Right lung (tissue), 10 donors: ENCODE data around the gene SCLY. TPM values are rescaled to one million over a fixed set of nuclear protein-coding genes. Genes with fewer than 3 reads are reported as not detected.
A peak's percentile ranks its signal among the peaks of the same experiment; 100 is the strongest.
"Not testable (repeated sequence)": the region's sequence is repeated elsewhere in the genome, so short reads cannot be mapped to it uniquely, and the experiment has no call there.

Source experiments
- DNase-seq, 2 donors: peaks; one replicate each; pipeline ENCODE4 v3.0.0-alpha.2; 2013
- long read RNA-seq, 8 donors: transcript quantifications; one replicate each; lab custom pipeline, GENCODE V29; 2026
- polyA plus RNA-seq, 5 donors: library from polyadenylated mRNA; unstranded; fragments of 120-200 nt; gene quantifications; one replicate each; pipeline versions ENCODE4 v1.2.1 to v1.2.3, GENCODE V29; 2013; ENCODE audit warnings: inconsistent platforms in 1 of 5, low replicate concordance in 1 of 5; ENCODE audit not compliant: insufficient read length in 5 of 5, insufficient read depth in 1 of 5

The SCLY gene, protein sequence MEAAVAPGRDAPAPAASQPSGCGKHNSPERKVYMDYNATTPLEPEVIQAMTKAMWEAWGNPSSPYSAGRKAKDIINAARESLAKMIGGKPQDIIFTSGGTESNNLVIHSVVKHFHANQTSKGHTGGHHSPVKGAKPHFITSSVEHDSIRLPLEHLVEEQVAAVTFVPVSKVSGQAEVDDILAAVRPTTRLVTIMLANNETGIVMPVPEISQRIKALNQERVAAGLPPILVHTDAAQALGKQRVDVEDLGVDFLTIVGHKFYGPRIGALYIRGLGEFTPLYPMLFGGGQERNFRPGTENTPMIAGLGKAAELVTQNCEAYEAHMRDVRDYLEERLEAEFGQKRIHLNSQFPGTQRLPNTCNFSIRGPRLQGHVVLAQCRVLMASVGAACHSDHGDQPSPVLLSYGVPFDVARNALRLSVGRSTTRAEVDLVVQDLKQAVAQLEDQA
- polyA plus RNA-seq = 10 to 100 TPM; 12.2 to 17.8 (median 14.6) TPM
- long read RNA-seq, donor 1, partial matches to known transcripts = 0 of 3 reads
- long read RNA-seq, donor 1, other reads (novel, unspliced or antisense) = 0 of 3 reads
- long read RNA-seq, donor 2, partial matches to known transcripts = 0 of 4 reads
- long read RNA-seq, donor 2, other reads (novel, unspliced or antisense) = 0 of 4 reads
- long read RNA-seq, donor 3, partial matches to known transcripts = 0 of 4 reads
- long read RNA-seq, donor 3, other reads (novel, unspliced or antisense) = 0 of 4 reads
- long read RNA-seq, donor 4, partial matches to known transcripts = 0 of 1 reads
- long read RNA-seq, donor 4, other reads (novel, unspliced or antisense) = 0 of 1 reads
- long read RNA-seq, donor 5, partial matches to known transcripts = 0 of 3 reads
- long read RNA-seq, donor 5, other reads (novel, unspliced or antisense) = 0 of 3 reads
- long read RNA-seq, donor 6, partial matches to known transcripts = 0 of 3 reads
- long read RNA-seq, donor 6, other reads (novel, unspliced or antisense) = 0 of 3 reads
- long read RNA-seq, donor 7, partial matches to known transcripts = 0 of 1 reads
- long read RNA-seq, donor 7, other reads (novel, unspliced or antisense) = 0 of 1 reads
- long read RNA-seq, donor 8, partial matches to known transcripts = 0 of 1 reads
- long read RNA-seq, donor 8, other reads (novel, unspliced or antisense) = 0 of 1 reads

DNA sequence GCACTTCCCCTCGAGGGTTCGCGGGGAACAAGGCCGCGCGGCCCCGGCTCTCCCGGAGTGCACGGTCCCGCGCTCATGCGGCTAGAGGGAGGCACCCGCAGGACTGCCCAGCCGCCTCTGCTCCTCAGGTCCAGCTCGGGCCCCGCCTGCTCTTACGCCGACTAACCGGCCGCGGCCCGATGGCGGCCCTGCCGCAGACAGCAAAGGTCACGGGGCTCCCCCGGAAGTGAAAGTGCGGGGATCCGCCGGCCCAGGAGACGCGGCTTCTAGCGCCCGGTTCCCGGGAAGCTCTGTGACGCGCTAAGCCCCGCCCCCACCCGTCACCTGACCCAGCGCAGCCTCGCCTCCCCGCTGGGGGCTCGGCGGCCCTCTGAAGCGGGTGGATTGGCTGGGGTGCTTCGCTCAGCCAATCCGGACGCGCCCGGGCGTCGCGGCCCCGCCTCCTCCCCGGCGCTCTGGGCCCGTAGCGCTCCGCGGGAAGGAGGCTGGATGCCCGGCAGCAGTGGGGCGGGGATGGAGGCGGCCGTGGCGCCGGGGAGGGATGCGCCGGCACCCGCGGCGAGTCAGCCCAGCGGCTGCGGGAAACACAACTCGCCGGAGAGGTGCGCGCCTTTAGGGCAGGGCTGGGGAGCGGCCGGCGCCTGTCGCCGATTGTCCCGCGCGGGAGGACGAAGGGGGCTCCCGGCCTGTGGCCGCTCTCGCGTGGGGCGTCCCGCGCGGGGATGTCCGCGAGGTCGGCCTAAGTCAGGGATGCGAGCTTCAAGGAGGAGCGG is at the start of gene SCLY:
Gene SCLY, plus strand, starts transcription at position 460 of the 773 bp plus-strand sequence. Its CDS starts 54 bp downstream, at position 514.
- DNase-seq = peak; percentile 98 to 99

DNA sequence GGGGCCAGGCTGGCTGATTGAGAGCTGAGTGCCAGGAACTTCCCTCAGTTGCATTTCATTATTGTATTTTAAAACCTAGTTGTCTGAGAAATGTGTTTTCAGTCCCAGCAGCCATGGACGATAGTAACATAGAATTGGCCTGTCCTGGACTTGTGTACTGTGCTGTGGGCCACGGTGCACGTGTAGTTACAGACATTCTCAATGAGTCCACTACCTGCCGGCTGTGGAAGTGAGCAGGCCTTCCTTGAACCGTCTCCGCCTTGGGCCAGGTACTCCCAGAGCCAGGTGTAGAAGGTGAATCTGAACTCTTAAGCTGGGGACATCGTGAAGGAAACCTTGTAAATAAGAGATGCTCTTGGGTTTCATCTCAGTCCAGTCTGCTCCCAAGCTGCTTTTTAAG is 47.0 kb upstream of the SCLY start:
- no peak for DNase-seq

DNA sequence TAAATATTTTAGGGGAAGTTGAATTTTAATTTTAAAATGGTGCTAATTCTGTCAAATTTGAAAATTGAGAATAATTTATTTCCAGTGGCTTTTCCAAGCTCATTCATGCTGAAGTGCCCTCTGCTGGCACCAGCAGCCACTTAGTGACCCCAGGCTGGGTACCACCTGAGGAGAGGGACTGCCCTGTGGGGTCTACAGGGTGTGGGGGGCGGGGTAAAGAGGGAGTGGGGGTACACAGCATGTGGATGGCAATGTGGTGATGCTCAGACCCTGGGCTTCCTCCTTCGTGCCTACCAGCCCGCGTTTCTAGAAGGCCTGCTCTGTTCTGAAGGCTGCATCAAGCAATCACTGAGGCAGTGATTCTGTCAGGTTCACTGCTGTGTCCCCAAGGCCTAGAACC is 45.1 kb upstream of the SCLY start:
- no peak for DNase-seq

DNA sequence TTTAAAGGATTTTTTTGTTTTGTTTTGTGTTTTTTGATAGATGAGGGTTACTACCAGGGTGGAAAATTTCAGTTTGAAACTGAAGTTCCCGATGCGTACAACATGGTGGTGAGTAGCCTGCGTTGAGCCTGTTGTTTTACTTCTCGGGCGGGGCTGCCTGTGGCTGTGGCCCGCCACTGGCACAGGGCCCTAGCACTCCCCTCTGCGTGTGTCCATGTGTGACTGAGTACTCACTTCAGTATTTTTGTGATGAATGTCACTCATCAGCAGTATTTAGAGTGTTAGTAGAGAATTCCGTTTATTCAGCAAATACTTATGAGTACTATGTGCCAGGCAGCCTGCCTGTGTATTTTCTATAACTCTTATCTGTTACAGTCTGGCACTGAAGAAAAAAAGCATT is 44.3 kb upstream of the SCLY start:
- DNase-seq = peak in 1 of 2 donors; percentile 6

DNA sequence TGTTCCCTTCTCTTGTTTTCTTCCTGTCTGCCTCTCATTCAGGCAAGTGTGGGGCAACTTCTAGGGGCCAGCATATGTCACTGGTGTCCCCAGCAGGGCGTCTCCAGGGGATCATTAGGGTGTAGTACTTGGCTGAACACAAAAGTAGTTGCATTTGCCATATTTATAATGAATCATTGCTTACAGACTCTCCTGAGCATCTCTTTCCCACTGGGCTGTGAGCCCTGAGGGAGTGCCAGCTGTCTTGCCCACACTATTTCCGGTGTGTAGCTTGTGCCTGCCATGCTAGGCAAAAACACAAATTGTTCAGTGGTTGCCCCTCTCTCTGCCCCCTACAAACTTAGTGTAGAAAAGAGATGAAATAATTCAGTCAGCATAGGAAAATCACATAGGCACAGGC is 40.8 kb upstream of the SCLY start:
- DNase-seq = no peak

DNA sequence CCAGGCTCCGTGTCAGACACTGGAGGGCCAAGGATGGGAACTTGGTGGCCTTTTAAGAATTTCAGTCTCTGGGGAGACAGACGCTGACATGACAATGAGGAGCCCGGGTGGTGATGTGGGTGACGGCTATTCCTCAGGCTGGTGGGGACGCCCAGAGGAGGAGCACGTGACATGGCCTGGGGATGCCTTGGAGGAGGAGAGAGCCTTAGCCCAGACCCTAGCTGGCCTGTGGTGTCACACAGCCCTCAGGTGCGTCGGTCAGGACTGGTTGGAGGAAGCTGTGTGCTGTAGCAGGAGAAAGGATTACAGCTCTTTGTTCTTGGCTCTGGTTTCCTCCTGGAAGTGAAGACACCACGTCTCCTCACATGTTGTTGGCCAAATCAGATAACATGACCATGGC is 40.0 kb upstream of the SCLY start:
- DNase-seq = no peak

DNA sequence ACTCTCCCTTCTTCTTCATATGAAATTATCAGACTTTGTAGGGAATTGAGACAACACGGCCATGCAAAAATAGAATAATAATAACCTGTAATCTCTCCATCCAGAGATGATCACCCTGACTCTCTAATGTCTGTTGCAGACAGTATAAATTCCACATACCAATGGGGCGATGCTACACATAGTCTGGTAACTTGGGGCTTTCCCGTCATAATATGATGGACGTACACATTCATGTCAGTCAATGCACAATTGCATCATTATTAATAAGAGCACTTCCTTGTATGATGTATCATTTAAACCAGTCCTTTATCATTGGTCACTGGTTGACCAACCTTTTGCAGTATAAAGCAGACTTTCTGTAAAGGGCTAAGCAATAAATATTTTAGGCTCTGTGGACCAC is 39.5 kb upstream of the SCLY start:
- no peak for DNase-seq

DNA sequence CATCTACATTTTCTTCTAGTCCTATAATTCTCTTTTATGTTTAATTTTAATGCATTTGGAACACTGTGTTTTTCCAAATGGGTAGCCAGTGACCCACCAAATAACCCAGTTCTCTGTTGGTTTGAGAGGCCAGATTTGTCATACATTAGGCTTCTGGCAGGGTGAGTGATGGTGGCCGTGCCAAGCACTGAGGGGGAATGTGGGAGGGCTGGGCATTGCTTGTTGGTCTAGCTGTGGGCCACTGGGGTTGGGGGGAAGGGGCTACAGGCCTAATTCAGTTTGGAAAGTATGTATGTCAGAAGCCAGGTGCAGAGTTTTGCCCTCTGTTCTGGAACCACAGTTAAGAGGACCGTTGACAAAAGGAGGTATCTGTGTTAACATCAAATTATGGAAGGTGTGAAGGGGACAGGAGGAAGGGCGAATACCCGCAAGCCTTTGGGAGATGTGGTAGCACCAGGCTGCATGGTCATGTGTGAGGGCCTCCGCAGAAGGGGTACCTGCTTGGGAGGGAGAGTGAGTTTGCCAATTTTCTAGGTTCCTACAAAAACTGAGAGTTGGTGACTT is 38.1 kb upstream of the SCLY start:
- DNase-seq = no peak

DNA sequence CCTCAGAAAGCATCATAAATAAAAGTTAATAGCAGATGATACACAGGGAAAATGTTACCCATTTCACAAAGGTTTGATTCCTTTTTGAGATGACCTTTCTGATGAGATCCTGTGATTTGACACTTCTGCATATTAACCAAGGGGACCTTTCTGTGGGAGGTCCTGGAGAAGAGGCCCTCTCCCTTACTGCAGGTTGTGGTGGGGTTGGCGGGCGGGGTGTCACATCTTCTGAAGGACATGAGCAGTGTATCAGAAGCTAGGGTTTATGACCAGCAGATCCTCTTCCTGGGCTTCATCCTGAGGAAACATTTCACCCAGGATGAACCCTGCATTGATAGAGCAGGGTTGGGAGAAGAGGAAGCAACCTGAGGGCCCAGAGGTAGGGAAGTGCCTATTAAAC is 37.2 kb upstream of the SCLY start:
- no peak for DNase-seq

DNA sequence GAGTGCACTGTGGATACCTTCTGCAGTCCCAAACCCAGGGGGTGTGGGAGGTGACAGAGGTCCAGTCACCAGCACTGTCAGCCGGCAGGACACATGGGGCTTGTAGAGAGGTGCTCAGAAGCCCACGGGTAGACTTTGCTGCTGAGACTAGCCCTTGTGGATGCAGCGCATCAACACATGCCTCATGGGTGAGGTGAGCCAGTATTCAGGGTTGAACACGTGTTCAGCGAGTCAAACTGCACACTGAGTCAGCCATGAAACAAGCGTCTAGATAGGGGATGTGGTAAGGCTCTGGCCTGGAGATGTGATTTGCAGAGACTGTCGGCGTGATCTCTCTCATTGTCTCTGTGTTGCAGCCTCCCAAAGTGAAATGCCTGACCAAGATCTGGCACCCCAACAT is 35.8 kb upstream of the SCLY start:
- DNase-seq = no peak

DNA sequence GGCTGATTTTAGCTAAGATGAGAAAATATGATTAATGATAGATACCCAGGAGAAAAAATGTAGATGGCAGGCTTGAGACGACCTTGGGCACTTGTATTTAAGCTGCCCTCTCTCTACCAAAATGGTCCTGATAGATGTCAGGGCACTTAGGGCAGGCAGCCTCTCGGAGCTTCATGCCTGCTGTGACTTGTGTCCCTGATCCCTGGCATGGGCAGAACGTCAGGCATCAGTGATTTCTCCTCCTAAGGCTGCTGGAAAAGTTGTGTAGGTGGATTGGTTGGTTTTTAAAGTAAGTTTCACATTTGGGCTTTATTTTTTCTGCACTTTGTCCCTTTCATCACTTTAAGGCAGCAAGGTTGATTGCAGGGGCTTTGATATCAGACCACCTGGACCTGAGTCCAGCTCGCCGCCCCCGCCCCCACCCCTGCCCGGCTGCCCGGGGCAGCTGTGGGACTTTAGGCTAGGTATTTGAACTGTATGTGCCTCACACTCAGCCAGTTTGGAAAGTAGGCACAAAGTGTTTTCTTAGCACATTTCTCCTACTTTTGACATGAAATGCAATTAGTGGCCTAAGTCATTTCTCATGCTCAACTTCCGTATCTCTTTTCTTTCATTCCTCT is 35.0 kb upstream of the SCLY start:
- DNase-seq = no peak

DNA sequence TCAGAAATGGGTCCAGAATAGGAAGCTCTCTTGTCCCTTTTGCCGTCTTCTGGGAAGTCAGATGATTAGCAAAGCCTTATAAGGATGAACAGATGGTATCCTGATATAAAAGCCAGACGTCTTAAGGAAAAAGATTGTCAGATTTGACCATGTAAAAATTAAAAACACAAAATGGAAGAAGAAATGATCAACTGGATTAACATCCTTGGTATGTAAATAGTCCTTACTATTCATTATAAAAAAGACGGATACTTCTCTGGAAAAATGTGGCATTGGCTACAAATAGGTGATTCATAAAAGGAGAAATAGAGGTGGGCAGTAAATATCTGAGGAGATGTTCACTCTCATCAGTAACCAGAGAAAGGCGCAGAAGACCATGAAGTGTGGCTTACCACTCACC is 33.7 kb upstream of the SCLY start:
- DNase-seq = no peak

DNA sequence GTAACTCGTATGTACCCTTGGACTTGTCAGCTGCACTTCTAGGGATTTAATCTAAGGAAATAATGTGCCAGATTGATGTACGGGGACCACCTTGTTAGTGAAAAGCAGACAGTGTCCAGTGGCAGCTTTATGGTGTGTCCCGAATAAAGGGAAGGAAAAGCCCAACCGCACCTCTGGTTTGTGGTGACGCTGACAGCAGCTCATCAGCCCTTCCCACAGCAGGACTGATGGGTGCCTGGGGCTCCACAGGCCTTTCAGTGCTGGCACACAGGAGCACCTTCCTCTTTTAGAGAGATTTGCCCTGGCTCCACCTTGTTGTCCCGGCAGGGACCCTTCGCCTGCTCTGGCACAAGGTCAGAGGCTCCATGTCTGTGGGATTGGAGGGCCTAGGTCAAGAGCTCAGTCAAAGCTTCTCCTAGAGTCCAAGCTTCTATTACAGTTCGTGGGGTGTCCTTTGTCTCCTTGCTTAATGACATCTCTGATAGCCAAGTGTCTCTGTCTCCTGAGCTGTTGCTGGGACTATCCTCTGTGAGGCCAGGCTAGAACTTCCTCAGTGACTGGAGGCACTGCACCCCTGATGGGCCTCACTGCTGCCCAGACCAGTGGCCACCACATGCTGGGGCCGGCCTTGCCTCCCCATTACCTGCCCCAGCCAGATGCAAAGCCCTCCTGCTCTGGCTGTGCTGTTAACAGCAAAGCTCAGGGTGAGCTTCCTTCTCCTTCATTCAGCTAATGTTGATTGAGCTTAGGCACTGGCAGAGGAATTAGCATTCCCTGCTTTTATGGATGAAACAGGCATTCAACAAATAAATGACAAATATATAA is 33.0 kb upstream of the SCLY start:
- DNase-seq = no peak

DNA sequence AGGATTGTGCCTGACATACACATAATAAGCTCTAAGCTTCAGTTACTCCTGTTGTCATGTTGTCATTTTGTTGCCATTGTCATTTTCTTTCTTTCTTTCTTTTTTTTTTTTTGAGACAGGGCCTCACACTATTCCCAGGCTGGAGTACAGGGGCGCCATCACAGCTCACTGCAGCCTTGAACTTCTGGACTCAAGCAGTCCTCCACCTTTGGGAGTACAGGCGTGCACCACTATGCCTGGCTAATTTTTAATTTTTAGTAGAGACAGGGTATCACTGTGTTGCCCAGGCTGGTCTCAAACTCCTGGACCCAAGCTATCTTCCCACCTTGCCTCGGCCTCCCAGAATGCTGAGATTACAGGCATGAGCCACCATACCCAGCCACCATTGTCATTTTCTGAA is 30.9 kb upstream of the SCLY start:
- no peak for DNase-seq

DNA sequence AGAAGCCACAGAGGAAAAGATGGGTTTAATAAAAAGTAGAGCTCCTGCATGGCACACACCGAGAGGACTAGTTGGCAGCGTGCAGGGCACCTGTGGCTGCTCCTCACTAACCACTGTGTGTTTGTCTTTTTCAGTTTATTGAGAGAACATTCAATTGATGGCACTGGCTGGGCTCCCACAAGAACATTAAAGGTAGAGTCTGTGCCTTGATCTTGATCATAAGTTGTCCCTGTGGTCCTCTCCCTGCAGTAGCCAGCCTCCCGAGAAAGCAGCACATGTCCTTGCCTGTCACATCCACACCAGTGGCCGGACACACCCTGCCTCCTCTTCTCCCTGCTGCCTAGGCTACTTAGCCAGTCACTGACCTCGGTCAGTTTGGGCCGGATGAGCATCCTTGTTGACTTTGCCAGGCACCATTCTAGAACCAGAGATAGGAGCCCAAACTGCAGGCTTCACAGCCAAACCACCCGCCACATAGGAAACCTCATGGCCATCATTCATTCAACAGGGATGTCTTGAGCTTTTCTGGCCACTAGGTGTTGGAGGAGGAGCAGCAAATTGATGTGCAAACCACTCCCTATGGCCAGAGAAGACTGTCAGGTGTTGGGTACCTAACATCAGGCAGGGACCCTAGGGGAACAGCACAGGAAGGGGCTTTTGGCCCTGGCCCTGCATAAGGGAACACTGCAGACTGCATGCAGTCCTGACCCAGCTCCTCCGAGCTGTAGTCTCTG is 30.2 kb upstream of the SCLY start:
- DNase-seq = no peak

DNA sequence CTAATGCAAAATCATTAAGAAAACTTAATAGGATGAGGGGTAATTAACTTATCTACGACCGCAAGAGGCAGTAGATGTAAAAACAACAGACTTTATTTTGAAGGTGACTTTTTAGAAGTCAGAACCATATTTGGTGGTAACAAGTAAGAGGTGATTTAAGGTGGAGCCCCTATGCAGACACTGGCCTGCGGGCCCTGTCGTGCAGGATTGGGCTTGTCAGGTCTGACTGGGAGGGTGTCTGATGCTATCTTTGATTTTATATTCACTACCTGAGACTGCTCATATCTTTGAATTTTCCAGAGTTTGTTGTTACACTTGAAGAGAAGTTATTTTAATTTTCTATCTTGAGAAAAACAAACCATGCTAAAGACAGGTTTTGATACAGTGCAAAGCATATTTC is 29.1 kb upstream of the SCLY start:
- no peak for DNase-seq

DNA sequence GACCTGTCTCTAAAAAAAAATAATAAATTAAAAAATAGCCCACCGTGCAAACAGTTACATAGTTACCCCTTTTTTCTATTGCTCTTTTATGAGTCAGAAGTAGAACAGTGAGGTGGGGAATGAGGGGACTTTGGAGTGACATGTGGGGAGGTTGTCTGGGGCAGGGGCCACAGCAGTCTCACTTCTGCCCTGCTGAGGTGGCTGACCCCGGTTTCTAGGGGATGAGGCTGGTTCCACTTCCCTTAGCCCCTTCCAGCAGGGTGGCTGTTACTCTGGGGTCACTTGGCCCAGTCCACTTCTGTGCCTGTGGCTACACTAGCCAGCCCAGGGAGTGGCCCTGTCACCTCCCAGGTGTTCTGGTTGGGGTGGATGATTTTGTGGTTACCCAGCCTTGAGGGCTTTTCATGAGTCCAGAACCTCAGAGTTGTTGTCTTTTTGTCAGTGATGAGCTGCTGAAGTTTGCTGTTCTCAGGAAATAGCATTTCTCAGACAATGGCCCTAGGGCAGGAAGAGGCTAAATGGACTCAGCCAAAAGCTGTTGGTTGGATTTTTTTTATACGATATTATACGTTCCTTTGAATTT is 28.0 kb upstream of the SCLY start:
- DNase-seq = no peak

DNA sequence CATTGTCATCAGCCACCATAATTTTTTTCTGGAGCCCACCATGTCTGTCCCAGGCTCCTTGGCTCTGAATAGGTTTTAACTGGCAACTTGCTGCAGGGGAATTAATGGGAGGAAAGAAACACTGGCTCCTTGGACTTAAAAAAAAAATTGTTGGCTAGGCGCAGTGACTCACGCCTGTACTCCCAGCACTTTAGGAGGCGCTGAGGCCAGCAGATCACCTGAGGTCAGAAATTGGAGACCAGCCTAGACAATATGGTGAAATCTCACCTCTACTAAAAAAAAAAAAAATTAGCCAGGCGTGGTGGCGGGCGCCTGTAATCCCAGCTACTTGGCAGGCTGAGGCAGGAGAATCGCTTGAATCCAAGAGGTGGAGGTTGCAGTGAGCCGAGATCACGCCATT is 26.8 kb upstream of the SCLY start:
- not testable (repeated sequence) for DNase-seq

DNA sequence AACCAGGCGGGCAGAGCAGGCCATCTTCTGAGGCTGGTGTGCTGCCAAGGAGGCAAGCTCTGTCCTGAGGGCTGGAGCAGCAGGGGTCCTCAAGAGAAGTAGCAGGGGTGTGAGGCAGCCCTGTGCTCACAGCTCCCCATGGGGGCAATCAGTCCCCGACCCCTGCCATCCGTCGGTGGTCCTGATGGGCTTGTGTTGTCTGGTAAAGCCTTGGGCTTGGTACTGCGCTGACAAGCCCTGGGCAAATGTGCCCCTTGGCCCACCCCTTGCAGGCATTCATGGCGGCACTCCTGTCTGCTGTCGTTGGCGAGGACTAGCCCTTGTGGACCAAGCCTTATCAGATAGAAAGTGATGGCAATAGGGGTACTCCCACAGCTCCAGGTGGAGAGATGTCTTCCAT is 22.6 kb upstream of the SCLY start:
- no peak for DNase-seq
